Stimulated activated CD4-positive, alpha-beta T cell treated with anti-CD3 and anti-CD28 coated beads, Interleukin-12 subunit alpha, Interleukin-12 subunit beta, amount 100 ng/mL, for 24 hours (primary cell): ENCODE measurements around the gene KIF5A.
"Not testable (repeated sequence)": the region's sequence is repeated elsewhere in the genome, so short reads cannot be mapped to it uniquely, and the experiment has no call there.

Experiments
- DNase-seq, 2 experiments: peaks; one replicate each; pipeline ENCODE4 v3.0.0-alpha.2; 2020; ENCODE audit warnings: low read depth in 2 of 2

Gene KIF5A

DNA sequence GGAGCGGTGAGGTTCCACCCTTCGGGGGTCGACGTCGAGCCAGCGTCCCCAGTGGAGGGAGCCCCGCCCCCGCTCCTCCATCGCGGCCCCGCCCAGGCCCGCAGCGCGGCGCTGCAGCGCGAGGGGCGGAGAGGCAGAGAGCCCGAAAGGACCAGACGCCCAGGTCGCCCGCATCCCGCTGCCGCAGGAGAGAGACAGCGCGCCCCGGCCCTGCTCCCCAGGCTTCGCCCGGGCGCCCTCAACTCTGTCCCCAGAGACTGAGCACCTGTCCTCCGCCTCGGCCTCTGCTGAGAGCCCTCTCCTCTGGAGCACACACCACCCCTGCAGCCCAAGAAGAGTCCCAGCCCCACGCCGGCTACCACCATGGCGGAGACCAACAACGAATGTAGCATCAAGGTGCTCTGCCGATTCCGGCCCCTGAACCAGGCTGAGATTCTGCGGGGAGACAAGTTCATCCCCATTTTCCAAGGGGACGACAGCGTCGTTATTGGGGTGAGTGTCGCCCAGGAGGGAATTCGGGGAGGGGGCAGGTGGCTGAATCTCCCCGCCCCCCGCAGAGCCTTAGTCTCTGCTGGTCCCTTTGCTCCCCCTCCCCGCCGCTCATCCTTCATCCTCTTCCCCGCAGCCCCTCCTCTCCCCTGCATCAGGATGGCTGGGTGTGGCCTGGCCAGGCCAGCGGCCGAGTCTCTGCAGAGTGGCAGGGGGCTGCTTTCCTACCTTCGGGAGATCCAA lies at the start of gene KIF5A:
KIF5A (plus strand) TSS at position 136 of the 732 bp plus-strand sequence; CDS start at position 364, 228 bp downstream.
- peak; percentile 12 to 49 for DNase-seq

DNA sequence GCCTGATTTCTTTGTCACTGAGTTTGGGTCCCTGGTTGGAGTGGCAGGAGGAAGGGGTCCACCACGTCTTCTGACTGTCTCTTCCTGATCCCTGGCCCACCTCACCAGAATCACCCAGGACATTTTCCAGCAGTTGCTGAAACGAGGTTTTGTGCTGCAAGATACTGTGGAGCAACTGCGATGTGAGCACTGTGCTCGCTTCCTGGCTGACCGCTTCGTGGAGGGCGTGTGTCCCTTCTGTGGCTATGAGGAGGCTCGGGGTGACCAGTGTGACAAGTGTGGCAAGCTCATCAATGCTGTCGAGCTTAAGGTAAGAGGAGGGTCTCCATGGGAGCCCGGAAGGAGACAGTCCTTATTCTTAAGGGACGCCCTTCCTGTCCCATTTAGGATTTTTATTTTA lies 49.6 kb upstream of the KIF5A start:
- no peak for DNase-seq

DNA sequence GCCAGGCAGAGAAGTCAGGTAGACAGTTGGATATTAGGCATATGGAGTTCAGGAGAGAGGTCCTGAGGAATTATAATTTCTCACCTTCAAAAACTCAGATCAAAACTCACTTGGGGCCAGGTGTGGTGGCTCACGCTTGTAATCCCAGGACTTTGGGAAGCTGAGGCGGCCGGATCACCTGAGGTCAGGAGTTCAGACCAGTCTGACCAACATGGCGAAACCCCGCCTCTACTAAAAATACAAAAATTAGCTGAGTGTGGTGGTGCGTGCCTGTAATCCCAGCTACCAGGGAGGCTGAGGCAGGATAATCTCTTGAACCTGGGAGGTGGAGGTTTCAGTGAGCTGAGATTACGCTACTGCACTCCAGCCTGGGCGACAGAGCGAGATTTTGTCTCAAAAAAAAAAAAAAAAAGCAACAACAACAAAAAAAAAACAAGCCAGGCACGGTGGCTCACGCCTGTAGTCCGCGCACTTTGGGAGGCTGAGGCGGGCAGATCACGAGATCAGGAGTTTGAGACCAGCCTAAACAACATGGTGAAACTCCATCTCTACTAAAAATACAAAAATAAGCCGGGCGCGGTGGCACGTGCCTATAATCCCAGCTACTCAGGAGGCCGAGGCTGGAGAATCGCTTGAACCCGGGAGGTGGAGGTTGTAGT lies 47.4 kb upstream of the KIF5A start:
- not testable (repeated sequence) for DNase-seq

DNA sequence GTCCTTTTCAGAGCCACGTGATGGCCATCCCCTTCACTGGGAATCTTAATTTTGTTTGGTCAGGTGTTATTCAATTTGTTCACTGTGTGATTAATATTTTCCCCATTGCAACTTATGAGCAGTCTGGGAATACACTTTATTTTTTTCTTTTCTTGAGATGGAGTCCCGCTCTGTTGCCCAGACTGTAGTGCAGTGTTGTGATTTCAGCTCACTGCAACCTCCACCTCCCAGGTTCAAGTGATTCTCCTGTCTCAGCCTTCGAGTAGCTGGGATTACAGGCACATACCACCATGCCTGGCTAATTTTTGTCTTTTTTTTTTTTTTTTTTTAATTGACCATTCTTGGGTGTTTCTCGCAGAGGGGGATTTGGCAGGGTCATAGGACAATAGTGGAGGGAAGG lies 43.3 kb upstream of the KIF5A start:
- not testable (repeated sequence) for DNase-seq

DNA sequence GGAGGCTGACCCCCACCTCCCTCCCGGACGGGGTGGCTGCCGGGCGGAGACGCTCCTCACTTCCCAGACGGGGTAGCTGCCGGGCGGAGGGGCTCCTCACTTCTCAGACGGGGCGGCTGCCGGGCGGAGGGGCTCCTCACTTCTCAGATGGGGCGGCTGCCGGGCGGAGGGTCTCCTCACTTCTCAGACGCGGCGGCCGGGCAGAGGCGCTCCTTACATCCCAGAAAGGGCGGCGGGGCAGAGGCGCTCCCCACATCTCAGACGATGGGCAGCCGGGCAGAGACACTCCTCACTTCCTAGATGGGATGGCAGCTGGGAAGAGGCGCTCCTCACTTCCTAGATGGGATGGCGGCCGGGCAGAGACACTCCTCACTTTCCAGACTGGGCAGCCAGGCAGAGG lies 42.0 kb upstream of the KIF5A start:
- DNase-seq: not testable (repeated sequence)

DNA sequence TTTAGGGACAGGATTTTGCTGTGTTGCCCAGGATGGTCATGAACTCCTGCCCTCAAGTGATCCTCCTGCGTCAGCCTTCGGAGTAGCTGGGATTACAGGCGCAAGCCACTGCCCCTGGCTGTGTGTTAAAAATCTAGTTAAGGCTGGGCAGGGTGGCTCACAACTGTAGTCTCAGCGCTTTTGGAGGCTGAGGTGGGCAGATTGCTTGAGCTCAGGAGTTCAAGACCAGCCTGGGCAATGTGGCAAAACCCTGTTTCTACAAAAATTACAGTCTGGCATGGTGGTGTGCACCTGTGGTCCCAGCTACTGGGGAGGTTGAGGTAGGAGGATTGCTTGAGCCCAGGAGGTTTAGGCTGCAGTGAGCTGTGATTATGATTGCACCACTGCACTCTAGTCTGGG lies 38.7 kb upstream of the KIF5A start:
- DNase-seq: no peak

DNA sequence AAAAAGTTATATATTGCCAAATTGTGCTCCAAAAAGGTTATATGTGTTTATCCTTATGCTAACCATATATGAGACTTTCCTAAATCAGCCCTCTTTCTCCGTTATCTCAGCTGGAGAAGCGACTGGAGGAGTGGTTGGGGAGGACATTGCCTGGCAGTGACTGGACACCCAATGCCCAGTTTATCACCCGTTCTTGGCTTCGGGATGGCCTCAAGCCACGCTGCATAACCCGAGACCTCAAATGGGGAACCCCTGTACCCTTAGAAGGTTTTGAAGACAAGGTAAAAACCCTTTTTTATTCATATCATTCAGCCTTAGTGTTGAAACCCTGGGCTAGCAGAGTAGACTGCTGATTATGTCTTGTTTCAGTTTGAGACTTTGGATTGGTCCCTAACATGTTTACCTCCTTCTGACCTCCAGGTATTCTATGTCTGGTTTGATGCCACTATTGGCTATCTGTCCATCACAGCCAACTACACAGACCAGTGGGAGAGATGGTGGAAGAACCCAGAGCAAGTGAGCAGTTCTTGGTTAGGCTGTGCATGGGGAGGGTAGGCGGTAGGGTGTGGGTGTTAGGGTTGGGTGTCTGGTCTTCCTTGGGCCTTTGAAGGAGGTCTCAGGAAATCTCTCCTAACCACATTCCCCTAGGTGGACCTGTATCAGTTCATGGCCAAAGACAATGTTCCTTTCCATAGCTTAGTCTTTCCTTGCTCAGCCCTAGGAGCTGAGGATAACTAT lies 38.1 kb upstream of the KIF5A start:
- no peak for DNase-seq

DNA sequence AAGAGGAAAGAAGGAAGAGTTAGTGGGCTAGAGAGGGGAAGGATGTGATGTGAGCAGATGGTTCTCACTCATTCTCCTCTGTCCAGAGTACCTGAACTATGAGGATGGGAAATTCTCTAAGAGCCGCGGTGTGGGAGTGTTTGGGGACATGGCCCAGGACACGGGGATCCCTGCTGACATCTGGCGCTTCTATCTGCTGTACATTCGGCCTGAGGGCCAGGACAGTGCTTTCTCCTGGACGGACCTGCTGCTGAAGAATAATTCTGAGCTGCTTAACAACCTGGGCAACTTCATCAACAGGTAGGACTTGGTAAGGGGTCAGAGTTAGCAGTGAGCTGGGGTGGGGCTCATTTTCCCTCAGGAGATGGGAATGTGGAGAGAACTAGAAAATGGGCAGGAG lies 37.2 kb upstream of the KIF5A start:
- no peak for DNase-seq

DNA sequence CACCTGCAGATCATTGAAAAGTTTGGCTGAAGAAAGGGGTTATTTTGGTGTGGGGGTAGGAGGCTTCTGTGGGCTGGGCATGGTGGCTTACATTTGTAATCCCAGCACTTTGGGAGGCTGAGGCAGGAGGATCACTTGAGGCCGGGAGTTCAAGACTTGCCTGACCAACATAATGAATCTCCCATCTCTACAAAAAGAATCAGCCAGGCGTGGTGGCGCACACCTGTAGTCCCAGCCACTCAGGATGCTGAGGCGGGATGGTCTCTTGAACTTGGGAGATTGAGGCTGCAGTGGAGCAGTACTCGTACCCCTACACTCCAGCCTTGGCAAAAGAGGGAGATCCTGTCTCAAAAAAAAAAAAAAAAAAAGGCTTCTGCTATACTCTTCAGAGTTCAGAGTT lies 36.6 kb upstream of the KIF5A start:
- DNase-seq: no peak

DNA sequence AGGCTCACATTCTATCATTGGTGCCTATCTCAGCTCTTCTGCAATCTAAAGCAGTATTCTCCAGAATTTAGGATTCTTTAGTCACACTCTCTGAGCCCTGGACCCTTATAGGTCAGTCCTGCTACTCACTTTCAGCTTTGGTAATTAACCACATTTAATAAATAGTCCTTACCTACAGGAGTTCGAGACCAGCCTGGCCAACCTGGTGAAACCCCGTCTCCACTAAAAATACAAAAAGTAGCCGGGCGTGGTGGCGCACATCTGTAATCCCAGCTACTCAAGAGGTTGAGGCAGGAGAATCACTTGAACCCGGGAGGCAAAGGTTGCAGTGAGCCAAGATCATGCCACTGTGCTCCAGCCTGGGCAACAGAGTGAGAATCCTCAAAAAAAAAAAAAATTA lies 36.2 kb upstream of the KIF5A start:
- not testable (repeated sequence) for DNase-seq

DNA sequence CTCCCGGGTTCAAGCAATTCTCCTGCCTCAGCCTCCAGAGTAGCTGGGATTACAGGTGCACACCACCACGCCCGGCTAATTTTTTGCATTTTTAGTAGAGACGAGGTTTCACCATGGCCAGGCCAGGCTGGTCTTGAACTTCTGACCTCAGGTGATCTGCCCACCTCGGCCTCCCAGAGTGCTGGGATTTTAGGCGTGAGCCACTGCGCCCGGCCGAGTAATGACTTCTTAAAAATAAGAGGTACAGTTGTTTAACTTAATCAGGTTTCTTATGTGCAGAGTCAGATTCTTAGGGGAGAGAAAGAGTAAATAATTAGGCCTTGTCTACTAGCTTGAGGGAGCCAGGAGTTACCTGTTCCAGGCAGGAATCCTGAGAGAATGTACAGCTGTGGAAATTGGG lies 35.6 kb upstream of the KIF5A start:
- DNase-seq: not testable (repeated sequence)

DNA sequence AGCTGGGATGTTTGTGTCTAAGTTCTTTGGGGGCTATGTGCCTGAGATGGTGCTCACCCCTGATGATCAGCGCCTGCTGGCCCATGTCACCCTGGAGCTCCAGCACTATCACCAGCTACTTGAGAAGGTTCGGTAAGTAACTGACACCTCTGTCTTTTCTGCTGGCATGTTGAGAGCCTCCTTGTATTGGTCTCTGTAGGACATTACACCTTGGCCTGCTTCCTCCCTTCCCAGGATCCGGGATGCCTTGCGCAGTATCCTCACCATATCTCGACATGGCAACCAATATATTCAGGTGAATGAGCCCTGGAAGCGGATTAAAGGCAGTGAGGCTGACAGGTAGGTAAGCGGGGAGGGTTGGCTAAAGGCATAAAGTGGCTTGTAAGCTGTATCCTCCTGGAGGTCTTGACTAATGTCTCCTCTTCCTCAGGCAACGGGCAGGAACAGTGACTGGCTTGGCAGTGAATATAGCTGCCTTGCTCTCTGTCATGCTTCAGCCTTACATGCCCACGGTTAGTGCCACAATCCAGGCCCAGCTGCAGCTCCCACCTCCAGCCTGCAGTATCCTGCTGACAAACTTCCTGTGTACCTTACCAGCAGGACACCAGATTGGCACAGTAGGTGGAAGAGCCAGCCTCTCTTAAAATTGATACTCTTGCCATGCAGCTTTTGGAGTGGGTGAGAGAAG lies 35.0 kb upstream of the KIF5A start:
- DNase-seq: no peak

DNA sequence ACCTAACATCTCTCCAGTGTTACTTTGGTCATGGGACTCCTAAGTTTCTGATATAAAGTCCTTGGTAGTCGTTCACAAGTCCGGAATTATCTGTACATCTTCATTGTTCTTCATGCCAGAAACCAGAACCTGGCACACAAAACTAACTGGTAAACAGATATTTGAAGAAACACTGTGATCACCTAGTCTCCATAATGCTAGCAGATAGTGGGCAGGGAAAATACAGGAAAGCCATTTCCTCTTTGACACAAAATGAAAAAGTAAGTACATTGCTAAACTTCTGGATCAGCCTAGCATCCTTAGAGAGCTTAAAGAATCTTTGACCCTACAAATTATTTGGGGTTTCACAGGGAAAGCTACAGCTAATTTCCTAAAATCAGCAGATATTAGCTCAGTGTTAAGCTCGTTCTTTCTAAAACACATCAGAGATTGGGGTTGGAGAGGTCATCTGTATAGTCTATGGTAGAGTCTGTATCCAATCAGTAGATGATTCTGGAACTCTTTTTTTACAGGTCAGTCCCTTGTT lies 34.4 kb upstream of the KIF5A start:
- DNase-seq: no peak

DNA sequence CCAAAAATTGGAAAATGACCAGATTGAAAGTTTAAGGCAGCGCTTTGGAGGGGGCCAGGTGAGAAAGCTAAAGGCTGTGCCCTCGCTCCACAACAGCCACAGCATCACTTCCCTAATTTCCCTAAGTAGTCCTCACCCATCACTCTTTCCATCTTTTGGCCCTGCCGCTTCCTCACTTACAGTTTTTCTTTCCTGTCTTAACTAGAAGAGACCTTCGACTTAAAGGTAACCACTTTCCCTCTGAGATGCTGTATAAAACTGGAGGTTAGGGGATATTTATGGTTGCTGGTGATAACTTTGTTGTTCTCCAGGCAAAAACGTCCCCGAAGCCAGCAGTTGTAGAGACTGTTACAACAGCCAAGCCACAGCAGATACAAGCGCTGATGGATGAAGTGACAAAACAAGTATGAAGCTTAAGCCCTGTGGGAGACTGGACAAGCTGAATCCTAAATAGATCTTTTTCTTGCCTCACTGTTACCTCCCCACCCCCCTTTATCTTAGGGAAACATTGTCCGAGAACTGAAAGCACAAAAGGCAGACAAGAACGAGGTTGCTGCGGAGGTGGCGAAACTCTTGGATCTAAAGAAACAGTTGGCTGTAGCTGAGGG lies 33.8 kb upstream of the KIF5A start:
- DNase-seq: no peak

DNA sequence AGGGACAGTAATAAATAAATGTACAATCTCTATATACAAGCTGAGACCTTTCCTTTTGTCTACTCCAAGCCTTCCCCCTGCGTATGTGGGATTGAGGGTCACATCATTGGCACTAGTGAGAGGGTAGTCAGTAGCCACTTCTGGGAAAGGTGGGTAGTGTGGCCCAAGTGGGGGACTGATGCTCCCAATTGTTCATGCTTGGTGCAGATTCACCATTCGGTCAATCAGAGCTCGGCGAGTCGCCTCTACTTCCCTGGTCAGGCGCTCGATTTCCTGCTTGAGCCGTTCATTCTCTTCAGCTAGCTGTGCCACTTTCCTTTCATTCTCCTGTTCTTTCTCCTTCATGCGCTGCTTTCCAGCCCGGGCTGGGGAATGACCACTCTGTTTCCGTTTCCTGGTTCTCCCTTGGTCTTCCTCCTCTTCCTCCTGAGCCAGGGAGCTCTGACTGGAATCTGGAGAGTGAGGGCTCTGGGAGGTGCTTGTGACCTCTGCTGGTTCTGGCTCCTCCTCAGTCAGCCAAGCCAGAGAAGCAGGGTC lies 33.2 kb upstream of the KIF5A start:
- DNase-seq: no peak

DNA sequence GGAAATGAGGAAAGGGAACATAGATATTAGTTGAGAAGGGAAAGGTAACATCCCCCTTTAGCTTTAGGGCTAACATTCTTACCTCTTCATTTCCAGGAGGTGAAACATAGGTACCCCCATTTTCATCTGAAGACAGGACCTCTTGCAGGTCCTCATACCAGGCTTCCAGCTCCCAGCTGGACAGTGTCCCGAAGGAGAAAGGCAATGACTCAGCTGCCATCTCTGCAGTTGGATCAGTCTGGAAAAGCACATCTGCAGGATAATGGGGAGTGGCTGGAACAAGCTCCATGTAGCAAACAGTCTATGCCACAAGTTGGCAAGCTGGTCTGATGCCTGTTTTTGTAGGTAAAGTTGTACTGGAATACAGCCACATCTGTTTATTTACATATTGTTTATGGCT lies 32.7 kb upstream of the KIF5A start:
- no peak for DNase-seq

DNA sequence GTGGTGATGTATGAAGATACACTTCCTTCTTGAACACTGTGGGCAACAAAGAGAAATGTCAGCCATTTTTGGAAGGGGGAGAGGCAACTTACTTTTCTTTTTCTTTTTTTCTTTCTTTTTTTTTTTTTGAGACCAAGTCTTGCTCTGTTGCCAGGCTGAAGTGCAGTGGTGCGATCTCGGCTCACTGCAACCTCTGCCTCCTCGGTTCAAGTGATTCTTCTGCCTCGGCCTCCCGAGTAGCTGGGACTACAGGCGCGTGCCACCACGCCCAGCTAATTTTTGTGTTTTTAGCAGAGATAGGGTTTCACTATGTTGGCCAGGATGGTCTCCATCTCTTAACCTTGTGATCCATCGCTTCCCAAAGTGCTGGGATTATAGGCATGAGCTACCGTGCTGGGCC lies 32.1 kb upstream of the KIF5A start:
- not testable (repeated sequence) for DNase-seq

DNA sequence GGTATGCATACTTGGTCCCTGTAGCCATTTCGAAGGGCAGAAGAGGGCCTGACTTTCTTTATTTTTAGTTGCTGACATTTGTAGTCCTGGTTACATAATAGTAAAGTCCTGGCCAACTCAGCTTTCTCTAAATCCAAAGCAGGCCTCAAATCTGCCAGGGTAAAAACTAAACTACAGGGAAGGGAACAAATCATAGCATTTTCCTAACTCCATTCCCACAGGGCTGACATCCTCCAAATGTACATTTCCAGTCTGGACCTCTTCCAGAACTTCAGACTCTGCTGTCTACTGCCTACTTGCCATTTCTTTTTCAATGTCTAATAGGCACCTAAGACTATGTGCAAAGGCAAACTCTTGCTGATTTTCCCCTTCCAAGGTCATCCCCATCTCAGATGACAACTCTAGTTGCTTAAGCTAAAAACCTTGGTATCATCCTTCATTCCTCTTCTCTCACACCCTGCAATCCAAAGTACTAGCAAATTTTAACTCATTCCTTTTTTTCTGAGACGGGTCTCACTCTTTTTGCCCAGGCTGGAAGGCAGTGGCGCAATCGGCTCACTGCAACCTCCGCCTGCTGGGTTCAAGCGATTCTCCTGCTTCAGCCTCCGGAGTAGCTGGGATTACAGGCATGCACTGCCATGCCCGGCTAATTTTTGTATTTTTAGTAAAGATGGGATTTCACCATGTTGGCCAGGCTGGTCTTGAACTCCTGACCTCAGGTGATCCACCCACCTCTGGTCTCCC lies 31.5 kb upstream of the KIF5A start:
- no peak for DNase-seq

DNA sequence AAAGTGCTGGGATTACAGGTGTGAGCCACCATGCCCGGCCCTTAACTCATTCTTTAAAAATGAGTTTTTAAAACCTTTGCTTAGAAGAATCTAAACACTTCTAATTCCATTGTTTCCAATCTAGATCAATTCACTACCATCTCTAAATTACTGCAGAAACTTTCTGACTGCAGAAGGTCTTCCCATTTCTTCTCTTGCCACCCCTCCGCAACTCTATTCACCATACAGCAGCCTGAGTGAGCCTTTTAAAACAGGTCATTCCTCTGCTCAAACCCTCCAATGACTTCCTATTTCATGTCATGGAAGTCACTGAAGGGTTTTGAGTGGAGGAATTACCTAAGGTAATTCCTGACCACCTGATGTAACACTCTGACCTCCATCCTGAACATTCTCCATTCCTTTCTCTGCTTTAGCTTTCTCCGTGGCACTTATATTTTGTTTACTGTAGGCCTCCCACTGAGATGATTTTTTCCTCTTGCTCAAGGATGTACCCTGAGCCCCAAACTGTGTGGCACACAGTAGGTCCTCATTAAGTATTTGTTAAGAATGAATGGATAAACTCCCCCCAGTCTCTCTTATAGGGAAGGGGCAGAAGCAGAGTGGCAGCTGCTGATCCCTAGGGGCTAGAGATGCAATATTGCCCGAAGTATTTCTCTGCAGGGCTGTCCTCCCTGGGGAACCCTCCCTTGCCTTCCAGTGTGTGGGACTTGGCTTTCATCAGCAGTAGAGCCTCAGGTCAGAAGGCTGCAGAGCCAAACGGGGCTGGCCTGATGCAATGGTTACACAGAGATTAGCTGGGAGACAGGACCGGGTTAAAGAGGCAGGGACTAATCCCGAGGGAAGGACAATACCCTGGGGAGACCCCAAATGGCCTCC lies 30.7 kb upstream of the KIF5A start:
- DNase-seq: no peak

DNA sequence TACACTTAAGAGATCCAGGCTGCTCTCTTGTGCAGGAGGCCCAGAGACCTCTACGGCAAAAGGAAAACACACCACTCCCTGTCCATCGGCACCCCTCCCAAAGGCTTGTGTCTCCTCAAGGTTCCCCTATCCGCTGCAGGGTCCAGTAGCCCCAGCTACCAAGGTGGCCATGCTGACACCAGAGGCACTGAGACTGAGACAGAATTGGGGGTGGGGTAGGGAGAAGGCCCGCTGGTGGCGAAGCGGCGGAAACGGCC lies 30.1 kb upstream of the KIF5A start:
- DNase-seq: no peak
